Loucy (cell line): ENCODE results near the gene ZNF805.

ENCODE experiments used
- H2AFZ ChIP-seq: fragments of 200-600 bp; sonication (generic); 2 replicates; pipeline ENCODE4 v1.6.0; 2016; ENCODE audit warnings: antibody characterized with exemption, mild to moderate bottlenecking, low read length, moderate library complexity
- H3F3A ChIP-seq: fragments of 200-600 bp; 2 replicates; pipeline ENCODE4 v1.6.0; 2016; ENCODE audit warnings: antibody characterized with exemption, low read depth, mild to moderate bottlenecking
- H3K27me3 ChIP-seq: fragments of 200-600 bp; sonication (generic); 2 replicates; pipeline ENCODE4 v1.6.1; 2014; ENCODE audit warnings: low read length, mild to moderate bottlenecking; ENCODE audit not compliant: insufficient read depth, poor library complexity, severe bottlenecking
- H3K36me3 ChIP-seq: fragments of 200-600 bp; sonication (generic); 2 replicates; pipeline ENCODE4 v1.6.1; 2016; ENCODE audit warnings: low read length; ENCODE audit not compliant: insufficient read depth
- H3K4me1 ChIP-seq: fragments of 200-600 bp; sonication (generic); 2 replicates; pipeline ENCODE4 v1.5.1; 2014; ENCODE audit warnings: low read length, mild to moderate bottlenecking; ENCODE audit not compliant: insufficient read depth, poor library complexity, severe bottlenecking
- H3K4me2 ChIP-seq: fragments of 200-600 bp; sonication (generic); 2 replicates; pipeline ENCODE4 v1.6.0; 2014; ENCODE audit warnings: antibody characterized with exemption, low read length, low read depth, mild to moderate bottlenecking; ENCODE audit not compliant: poor library complexity, severe bottlenecking
- H3K4me3 ChIP-seq: fragments of 200-600 bp; sonication (generic); 2 replicates; pipeline ENCODE4 v1.5.1; 2014; ENCODE audit warnings: low read length, mild to moderate bottlenecking, mixed read lengths; ENCODE audit not compliant: poor library complexity, severe bottlenecking
- H3K79me2 ChIP-seq: fragments of 200-600 bp; sonication (generic); 2 replicates; pipeline ENCODE4 v1.6.1; 2014; ENCODE audit warnings: low read length; ENCODE audit not compliant: insufficient read depth
- H3K9ac ChIP-seq: fragments of 200-600 bp; sonication (generic); 2 replicates; pipeline ENCODE4 v1.6.0; 2014; ENCODE audit warnings: mild to moderate bottlenecking, low read depth, low read length, moderate library complexity; ENCODE audit not compliant: poor library complexity, severe bottlenecking
- H3K9me2 ChIP-seq: fragments of 200-600 bp; sonication (generic); replicated peaks from 2 replicates; pipeline ENCODE4 v1.6.1; 2016; ENCODE audit warnings: low read depth, low read length, mixed read lengths
- H3K9me3 ChIP-seq: fragments of 200-600 bp; sonication (generic); 2 replicates; pipeline ENCODE4 v1.6.1; 2014; ENCODE audit warnings: mild to moderate bottlenecking, antibody characterized with exemption, low read length, low read depth; ENCODE audit not compliant: insufficient read depth
- H4K20me1 ChIP-seq: fragments of 200-600 bp; sonication (generic); 2 replicates; pipeline ENCODE4 v1.6.0; 2014; ENCODE audit warnings: antibody characterized with exemption, low read length, mild to moderate bottlenecking; ENCODE audit not compliant: insufficient read depth, poor library complexity, severe bottlenecking
- CTCF ChIP-seq: fragments of 200-600 bp; sonication (generic); conservative IDR thresholded peaks from 2 replicates; pipeline ENCODE4 v1.5.1; 2014; ENCODE audit warnings: mild to moderate bottlenecking, antibody characterized with exemption, low read length
- EZH2phosphoT487 ChIP-seq: fragments of 200-600 bp; IDR thresholded peaks from 2 replicates; pipeline ENCODE4 v1.6.1; 2018; ENCODE audit warnings: antibody characterized with exemption, mild to moderate bottlenecking, moderate library complexity, borderline replicate concordance

The ZNF805 gene

GRCh38 chr19:57239982-57240310, 486 bp upstream of the ZNF805 start:
- H3K9me2 ChIP-seq, result no peaks in the 10 kb centered on the region
- H3K79me2 ChIP-seq, result peaks cover 37% of the 10 kb centered on the region
- no peak for TF ChIP-seq EZH2phosphoT487
- TF ChIP-seq CTCF, result no peak
- H3K36me3 ChIP-seq, result peaks cover 3% of the 10 kb centered on the region; the same call in 1 of the 2 replicates
- H2AFZ ChIP-seq, result peak overlapping the region; percentile 100
- H3K4me2 ChIP-seq, result peak overlapping the region; percentile 84
- H3K9ac ChIP-seq, result peak overlapping the region; percentile 89
- no peaks in the 10 kb centered on the region for H3K27me3 ChIP-seq
- no peaks in the 10 kb centered on the region for H3K9me3 ChIP-seq
- no peaks in the 10 kb centered on the region for H4K20me1 ChIP-seq
- H3F3A ChIP-seq, result no peaks in the 10 kb centered on the region
- peak overlapping the region; percentile 87 for H3K4me3 ChIP-seq
- peaks cover 23% of the 10 kb centered on the region for H3K4me1 ChIP-seq

DNA sequence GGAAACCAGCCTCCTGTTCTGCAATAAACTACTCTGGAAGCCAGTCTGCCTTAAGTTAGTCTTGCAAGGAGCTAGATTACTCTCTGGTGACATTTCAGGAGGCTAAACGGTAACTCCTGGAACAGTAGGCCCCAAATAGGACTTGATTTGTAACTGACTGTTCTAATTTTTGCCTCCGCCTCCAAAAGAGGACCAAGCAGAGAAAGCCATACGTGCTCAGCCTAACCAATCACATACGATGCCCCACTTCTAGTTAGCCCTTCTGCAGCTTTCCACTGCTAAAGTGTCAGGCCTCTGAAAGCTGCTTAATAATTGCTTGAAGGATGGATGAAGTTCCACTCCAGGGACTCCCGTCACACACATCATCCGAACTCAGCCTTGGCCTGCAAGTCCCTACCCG, 744 bp downstream of the ZNF805 start:
- Histone ChIP-seq H3K4me2 (peak overlapping the region; percentile 96), H3K9me3 (no peaks in the 10 kb centered on the region), H3F3A (no peaks in the 10 kb centered on the region), H3K27me3 (no peaks in the 10 kb centered on the region), H3K9me2 (no peaks in the 10 kb centered on the region), H4K20me1 (no peaks in the 10 kb centered on the region), H3K4me1 (peaks cover 23% of the 10 kb centered on the region), H3K79me2 (peaks cover 40% of the 10 kb centered on the region), H3K9ac (peak overlapping the region; percentile 89), H3K36me3 (peaks cover 3% of the 10 kb centered on the region; the same call in 1 of the 2 replicates), H3K4me3 (peak overlapping the region; percentile 87), H2AFZ (peak overlapping the region; percentile 100)
- no peak for TF ChIP-seq CTCF
- no peak for TF ChIP-seq EZH2phosphoT487

- H2AFZ ChIP-seq, result no peak overlapping the region
- H3K4me1 ChIP-seq, result peaks cover 23% of the 10 kb centered on the region
- H3K4me2 ChIP-seq, result peak overlapping the region; percentile 96
- peak overlapping the region; percentile 87 for H3K4me3 ChIP-seq
- H3K27me3 ChIP-seq, result no peaks in the 10 kb centered on the region
- TF ChIP-seq EZH2phosphoT487 (no peak), CTCF (no peak)
- no peaks in the 10 kb centered on the region for H3K9me2 ChIP-seq
- H3K9ac ChIP-seq, result peak overlapping the region; percentile 89
- H4K20me1 ChIP-seq, result no peaks in the 10 kb centered on the region
- peaks cover 3% of the 10 kb centered on the region; the same call in 1 of the 2 replicates for H3K36me3 ChIP-seq
- H3K79me2 ChIP-seq, result peaks cover 40% of the 10 kb centered on the region
- no peaks in the 10 kb centered on the region for H3F3A ChIP-seq
- no peaks in the 10 kb centered on the region for H3K9me3 ChIP-seq
Measured at GRCh38 chr19:57242821-57243220, 2.4 kb downstream of the ZNF805 start.
